Neuron (in vitro differentiated cells): ENCODE data around the gene ICAM2.

ENCODE experiments used
- H2AFZ ChIP-seq: one replicate; pipeline ENCODE4 v1.6.1; 2013; ENCODE audit warnings: low read depth, mild to moderate bottlenecking, inconsistent platforms, low read length, moderate library complexity
- H3K27me3 ChIP-seq: one replicate; pipeline ENCODE4 v1.6.1; 2013; ENCODE audit warnings: low read length; ENCODE audit not compliant: insufficient read depth
- H3K36me3 ChIP-seq: one replicate; pipeline ENCODE4 v1.6.1; 2013; ENCODE audit warnings: low read length; ENCODE audit not compliant: insufficient read depth
- H3K4me1 ChIP-seq: one replicate; pipeline ENCODE4 v1.6.1; 2013; ENCODE audit warnings: low read length; ENCODE audit not compliant: insufficient read depth
- H3K4me3 ChIP-seq: 2 replicates; pipeline ENCODE4 v1.5.1; 2013; ENCODE audit warnings: mild to moderate bottlenecking, low read length, moderate library complexity
- H3K9me3 ChIP-seq: one replicate; pipeline ENCODE4 v1.6.1; 2013; ENCODE audit warnings: low read length

Gene ICAM2

GRCh38 chr17:64003526-64004121 lies 16.8 kb downstream of the ICAM2 start:
- H3K36me3 ChIP-seq: no peaks in the 10 kb centered on the region
- H3K4me1 ChIP-seq: no peaks in the 10 kb centered on the region
- no peak overlapping the region for H2AFZ ChIP-seq
- H3K27me3 ChIP-seq: peaks cover 15% of the 10 kb centered on the region
- no peaks in the 10 kb centered on the region for H3K9me3 ChIP-seq
- H3K4me3 ChIP-seq: no peak overlapping the region

- no peak overlapping the region for H2AFZ ChIP-seq
- H3K4me1 ChIP-seq: no peaks in the 10 kb centered on the region
- no peaks in the 10 kb centered on the region for H3K36me3 ChIP-seq
- H3K27me3 ChIP-seq: peaks cover 13% of the 10 kb centered on the region
- H3K9me3 ChIP-seq: no peaks in the 10 kb centered on the region
- H3K4me3 ChIP-seq: no peak overlapping the region
Measured at GRCh38 chr17:64002658-64003525, 17.5 kb downstream of the ICAM2 start.

GRCh38 chr17:64001763-64002529 lies 18.5 kb downstream of the ICAM2 start:
- no peak overlapping the region for H3K4me3 ChIP-seq
- no peaks in the 10 kb centered on the region for H3K4me1 ChIP-seq
- peaks cover 20% of the 10 kb centered on the region for H3K27me3 ChIP-seq
- H3K9me3 ChIP-seq: no peaks in the 10 kb centered on the region
- H2AFZ ChIP-seq: no peak overlapping the region
- H3K36me3 ChIP-seq: no peaks in the 10 kb centered on the region

- no peaks in the 10 kb centered on the region for H3K9me3 ChIP-seq
- H3K4me1 ChIP-seq: no peaks in the 10 kb centered on the region
Measured at GRCh38 chr17:64001091-64001579, 19.3 kb downstream of the ICAM2 start.

GRCh38 chr17:63999680-64000531 lies 20.5 kb downstream of the ICAM2 start:
- H3K4me3 ChIP-seq: no peak overlapping the region
- H3K27me3 ChIP-seq: peaks cover 16% of the 10 kb centered on the region
- H2AFZ ChIP-seq: no peak overlapping the region
- no peaks in the 10 kb centered on the region for H3K9me3 ChIP-seq
- H3K4me1 ChIP-seq: no peaks in the 10 kb centered on the region
- no peaks in the 10 kb centered on the region for H3K36me3 ChIP-seq

More at GRCh38 chr17:64001091-64001579, 19.3 kb downstream of the ICAM2 start:
- H3K36me3 ChIP-seq: no peaks in the 10 kb centered on the region
- H2AFZ ChIP-seq: no peak overlapping the region
- H3K4me3 ChIP-seq: no peak overlapping the region
- peaks cover 18% of the 10 kb centered on the region for H3K27me3 ChIP-seq

GRCh38 chr17:63998721-63999679 lies 21.4 kb downstream of the ICAM2 start:
- H3K27me3 ChIP-seq: peaks cover 12% of the 10 kb centered on the region
- peak overlapping the region; percentile 94 for H2AFZ ChIP-seq
- H3K4me3 ChIP-seq: peak overlapping the region; percentile 62
- no peaks in the 10 kb centered on the region for H3K9me3 ChIP-seq
- H3K4me1 ChIP-seq: no peaks in the 10 kb centered on the region
- no peaks in the 10 kb centered on the region for H3K36me3 ChIP-seq

- Histone ChIP-seq H2AFZ (peak within 1 kb of the TSS; percentile 94), H3K27me3 (peaks cover 11% of the 10 kb centered on the region), H3K9me3 (no peaks in the 10 kb centered on the region), H3K36me3 (no peaks in the 10 kb centered on the region), H3K4me1 (no peaks in the 10 kb centered on the region), H3K4me3 (peak within 1 kb of the TSS; percentile 62)
Measured at GRCh38 chr17:63998050-63998720, 22.2 kb downstream of the ICAM2 start, which contains the start of gene PRR29. PRR29 (plus strand) TSS chr17:63998351; CDS start chr17:63998365, 14 bp downstream.

GRCh38 chr17:63997341-63998048 lies 22.9 kb downstream of the ICAM2 start:
- no peaks in the 10 kb centered on the region for H3K4me1 ChIP-seq
- peak overlapping the region; percentile 94 for H2AFZ ChIP-seq
- H3K4me3 ChIP-seq: peak overlapping the region; percentile 62
- no peaks in the 10 kb centered on the region for H3K9me3 ChIP-seq
- H3K36me3 ChIP-seq: no peaks in the 10 kb centered on the region
- H3K27me3 ChIP-seq: peaks cover 15% of the 10 kb centered on the region

GRCh38 chr17:63996430-63997182 lies 23.8 kb downstream of the ICAM2 start:
- no peaks in the 10 kb centered on the region for H3K9me3 ChIP-seq
- H3K36me3 ChIP-seq: no peaks in the 10 kb centered on the region
- no peaks in the 10 kb centered on the region for H3K4me1 ChIP-seq
- no peak overlapping the region for H2AFZ ChIP-seq
- H3K27me3 ChIP-seq: peaks cover 22% of the 10 kb centered on the region
- H3K4me3 ChIP-seq: no peak overlapping the region

- Histone ChIP-seq H3K27me3 (peaks cover 22% of the 10 kb centered on the region), H3K4me3 (no peak overlapping the region), H3K36me3 (no peaks in the 10 kb centered on the region), H2AFZ (no peak overlapping the region), H3K4me1 (no peaks in the 10 kb centered on the region), H3K9me3 (no peaks in the 10 kb centered on the region)
Measured at GRCh38 chr17:63995626-63996025, 24.8 kb downstream of the ICAM2 start.
